ENCODE results near the gene LZTS2.

- TF ChIP-seq CTCF (conservative IDR thresholded peaks at IDR 0.05 in 1 of 2, IDR thresholded peaks at IDR 0.05 in 1 of 2; ENCODE audit: extremely low read depth in 1 of 2, insufficient read depth in 1 of 2, low read depth in 1 of 2, low read length in 2 of 2): no peak
- no peak for TF ChIP-seq EZH2 (IDR thresholded peaks at IDR 0.05; ENCODE audit: borderline replicate concordance, low read length)
These were observed 713 bp downstream of the LZTS2 start for GRCh38 chr10:101000127-101000914.
